Measurements from ENCODE around the gene DCP2.
"Not testable (repeated sequence)": the region's sequence is repeated elsewhere in the genome, so short reads cannot be mapped to it uniquely, and the experiment has no call there.

The DCP2 gene

DNA sequence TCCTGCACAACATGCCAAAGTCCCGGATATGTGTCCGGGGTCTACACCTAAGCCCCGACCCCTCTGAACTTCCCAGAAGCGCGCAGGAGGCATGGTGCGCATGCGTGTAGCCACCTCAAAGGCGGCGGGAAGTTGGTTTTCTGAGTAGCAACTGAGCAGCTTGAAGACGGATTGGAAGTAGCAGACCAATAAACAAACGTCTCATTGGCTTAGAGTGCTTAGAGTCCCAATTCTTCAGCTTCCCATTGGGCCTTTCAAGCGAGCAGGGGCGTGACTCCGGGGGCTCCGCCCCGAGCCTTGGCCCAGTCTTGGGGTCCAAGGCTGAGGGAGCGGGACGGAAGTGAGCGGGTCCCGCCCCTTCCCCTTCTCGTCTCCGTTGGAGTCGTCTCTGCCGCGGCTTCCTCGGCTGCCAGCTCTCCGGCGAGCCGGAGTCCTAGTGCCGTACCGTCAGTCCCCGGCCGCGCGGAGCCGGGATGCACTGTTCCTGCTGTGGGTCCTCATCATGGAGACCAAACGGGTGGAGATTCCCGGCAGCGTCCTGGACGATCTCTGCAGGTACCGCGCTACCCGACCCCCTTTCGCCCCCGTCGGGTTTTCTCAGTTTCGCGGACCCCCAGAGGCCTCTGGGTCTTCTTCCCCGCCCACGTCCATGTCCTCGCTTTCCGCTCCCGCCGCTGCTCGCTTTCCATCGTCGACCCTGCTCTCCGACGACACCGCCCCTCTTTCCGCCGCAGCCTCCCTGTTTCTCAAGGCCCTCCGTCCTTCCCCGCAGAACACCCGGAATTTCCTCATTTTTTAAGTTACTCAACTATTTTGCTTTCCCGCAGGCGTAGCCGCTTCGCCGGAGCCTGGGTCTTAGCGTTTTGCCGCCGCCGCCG lies at the start of gene DCP2:
DCP2 (plus strand) TSS at position 367 of the 878 bp plus-strand sequence; CDS start at position 503, 136 bp downstream.
- DNase-seq (ENCODE audit: low read depth, low spot score), result peak; percentile 91

DNA sequence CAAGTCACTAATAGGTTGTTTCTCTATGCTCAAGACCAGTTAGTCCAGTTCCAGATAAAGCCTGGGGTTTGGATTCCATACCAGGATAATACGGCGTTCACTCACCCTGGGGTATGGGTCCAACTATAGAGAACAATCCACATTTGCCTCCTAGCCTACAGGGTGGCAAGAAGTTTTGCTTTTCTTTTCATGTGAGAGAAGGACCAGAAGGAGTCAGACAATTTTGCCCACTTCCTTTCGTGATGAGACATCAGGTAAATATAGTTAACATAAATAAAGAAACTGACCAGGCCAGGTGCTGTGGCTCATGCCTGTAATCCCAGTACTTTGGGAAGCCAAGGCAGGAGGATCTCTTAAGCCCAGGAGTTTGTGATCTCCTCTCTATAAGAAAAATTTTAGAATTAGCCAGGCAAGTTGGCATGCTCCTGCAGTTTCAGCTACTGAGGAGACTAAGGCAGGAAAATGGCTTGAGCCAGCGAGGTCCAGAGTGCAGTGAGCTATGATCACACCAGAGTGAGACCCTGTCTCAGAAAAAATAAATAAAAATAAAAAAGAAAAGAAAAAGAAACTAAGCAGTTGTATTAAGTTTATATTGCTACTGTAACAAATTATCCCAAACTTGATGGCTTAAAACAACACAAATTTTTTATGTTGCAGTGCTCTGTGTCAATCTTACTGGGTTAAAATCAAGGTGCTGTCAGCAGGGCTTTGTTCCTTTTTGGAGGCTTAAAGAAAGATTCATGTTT lies 47.1 kb upstream of the DCP2 start:
- DNase-seq (ENCODE audit: low read depth, low spot score), result no peak

DNA sequence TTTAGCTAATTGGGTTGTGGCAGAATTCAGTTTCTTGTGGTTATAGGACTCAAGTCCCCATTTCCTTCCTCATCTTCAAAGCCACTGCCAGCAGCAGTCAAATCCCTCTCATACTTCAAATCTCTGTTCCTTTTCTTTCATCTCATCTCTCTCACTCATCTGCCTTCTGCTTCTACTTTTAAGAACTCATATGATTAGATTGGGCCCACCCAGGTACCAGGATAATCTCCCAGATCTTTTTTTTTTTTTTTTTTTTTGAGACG lies 46.6 kb upstream of the DCP2 start:
- DNase-seq (ENCODE audit: low read depth, low spot score), result no peak

DNA sequence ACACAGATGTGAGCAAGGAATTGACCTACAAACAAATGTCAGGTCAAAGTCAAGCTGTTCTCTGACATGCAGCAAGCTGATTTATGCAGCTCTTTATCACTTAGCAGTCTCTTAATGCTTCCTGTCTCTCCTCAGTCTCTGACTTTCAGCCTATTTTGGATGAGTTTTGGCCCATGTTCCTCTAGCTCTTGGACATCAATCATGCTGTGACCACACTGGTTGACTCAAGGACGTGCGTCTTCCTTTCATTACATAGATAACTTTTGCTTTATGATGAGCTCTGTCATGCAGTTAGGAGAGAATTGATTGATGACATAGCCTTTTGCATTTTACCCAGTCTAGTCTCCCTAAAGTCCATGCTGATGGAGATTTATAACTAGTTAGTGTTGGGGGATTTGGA lies 45.1 kb upstream of the DCP2 start:
- DNase-seq (ENCODE audit: low read depth, low spot score), result no peak

DNA sequence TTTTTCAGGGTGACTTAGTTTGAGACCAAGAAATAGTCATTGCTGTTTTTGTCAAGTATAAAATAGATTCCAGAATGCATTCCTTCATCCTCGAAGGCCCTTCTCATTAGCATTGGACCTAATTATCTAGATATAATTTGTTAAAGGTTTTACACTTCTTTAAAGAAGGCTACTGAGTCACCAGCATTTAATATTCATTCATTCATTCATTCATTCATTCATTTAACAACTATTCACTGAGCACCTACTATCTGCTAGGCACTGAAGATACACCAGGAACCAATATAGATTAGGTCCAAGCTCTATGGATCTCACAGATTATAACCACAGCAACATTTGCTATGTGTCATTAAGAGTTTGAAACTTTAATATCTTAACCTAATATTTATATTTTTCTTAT lies 43.5 kb upstream of the DCP2 start:
- DNase-seq (ENCODE audit: low read depth, low spot score), result no peak

DNA sequence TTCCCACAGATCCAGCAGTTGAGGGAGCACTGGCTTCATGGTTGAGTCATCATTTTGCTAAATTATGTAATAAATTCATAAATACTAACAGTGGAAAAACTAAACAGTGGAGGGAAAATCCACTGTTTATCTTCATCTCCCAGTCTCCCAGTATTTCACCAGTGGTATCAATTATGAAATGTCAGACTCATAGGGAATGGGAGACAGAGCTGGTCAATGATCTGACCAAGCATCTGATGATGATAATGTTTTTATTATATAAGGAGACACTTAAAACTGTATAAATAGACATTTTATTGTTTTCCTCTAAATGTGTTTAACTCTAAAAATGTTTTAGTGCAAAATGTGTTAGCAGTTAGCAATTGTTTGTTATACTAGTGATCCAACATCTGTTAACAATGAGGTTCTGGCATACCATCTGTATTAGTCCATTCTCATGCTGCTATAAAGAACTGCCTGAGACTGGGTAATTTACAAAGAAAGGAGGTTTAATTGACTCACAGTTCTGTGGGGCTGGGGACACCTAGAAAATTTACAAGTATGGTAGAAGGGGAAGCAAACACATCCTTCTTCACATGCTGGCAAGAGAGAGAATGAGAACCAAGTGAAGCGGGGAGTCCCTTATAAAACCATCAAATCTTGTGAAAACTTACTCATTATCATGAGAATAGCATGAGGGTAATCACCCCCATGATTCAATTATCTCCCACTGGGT lies 42.8 kb upstream of the DCP2 start:
- DNase-seq (ENCODE audit: low read depth, low spot score), result no peak

DNA sequence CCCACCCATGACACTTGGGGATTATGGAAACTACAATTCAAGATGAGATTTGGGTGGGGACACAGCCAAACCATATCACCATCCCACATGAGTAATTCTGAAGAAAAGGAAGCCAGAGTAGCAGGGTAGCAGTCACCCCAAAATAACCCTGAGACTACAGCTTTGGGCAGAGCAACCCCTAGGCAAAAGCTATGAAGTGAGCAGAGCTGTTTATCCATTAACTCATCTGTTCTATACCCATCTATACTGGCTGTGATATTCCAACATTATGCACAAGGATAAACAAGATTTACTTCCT lies 42.3 kb upstream of the DCP2 start:
- DNase-seq (ENCODE audit: low read depth, low spot score), result no peak

DNA sequence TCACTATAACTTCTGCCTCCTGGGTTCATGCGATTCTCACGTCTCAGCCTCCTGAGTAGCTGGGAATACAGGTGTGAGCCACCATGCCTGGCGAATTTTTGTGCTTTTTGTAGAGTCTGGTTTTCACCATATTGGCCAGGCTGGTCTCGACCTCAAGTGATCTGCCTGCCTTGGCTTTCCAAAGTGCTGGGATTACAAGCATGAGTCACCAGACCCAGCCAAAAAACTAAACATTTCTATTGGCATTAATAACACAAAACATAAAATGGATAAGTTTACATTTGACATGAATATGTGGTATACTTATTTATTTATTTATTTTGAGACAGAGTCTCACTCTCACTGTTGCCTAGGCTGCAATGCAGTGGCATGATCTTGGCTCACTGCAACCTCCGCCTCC lies 40.9 kb upstream of the DCP2 start:
- no peak for DNase-seq (ENCODE audit: low read depth, low spot score)

DNA sequence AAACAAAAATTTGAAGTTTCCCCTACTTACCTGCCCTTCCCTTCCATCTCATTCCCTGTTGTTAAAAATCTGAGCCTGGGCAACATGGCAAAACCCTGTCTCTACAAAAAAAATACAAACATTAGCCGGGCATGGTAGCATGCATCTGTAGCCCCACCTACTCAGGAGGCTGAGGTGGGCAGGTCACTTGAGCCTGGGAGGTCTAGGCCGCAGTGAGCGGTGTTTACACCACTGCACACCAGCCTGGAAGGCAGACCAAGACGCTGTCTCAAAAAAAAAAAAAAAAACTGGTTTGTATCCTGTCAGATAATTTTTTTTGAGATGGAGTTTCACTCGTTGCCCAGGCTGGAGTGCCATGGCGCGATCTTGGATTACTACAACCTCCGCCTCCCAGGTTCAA lies 38.3 kb upstream of the DCP2 start:
- no peak for DNase-seq (ENCODE audit: low read depth, low spot score)

DNA sequence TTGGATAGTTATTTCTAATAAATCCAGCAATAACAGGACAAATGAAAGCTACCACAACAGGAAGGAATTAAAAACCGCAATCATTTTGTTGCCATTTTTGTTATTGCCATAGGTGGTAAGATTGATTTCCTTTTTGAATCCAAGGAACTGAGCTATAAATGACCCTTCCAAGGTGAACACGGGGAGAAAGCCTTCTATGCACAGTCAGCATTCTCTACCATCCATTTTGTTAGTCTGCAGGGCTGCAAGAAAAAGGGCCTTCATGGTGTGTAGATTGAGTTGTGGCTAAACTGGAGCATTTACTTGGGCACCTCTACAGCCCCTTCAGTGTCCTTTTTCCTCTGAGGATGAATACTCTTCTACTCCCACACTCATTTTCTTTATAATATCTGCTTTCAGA lies 35.9 kb upstream of the DCP2 start:
- no peak for DNase-seq (ENCODE audit: low read depth, low spot score)

DNA sequence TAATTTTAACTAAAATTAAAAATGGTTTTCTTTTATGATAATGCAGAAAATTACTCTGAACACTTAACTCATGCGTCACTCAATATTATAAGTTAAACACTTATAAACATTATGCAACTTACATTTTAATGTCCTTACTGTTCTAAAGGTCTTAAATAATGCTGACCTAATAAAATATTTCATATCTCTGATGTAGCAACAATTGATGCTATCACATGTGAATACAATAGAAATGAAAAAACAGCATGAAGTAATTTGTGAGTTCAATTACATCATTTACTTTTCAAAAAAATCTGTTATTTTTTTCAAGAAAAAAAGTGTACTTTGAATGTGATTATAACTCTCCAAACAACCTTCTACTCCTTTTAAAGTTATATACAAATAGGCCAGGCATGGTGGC lies 28.1 kb upstream of the DCP2 start:
- no peak for DNase-seq (ENCODE audit: low read depth, low spot score)

DNA sequence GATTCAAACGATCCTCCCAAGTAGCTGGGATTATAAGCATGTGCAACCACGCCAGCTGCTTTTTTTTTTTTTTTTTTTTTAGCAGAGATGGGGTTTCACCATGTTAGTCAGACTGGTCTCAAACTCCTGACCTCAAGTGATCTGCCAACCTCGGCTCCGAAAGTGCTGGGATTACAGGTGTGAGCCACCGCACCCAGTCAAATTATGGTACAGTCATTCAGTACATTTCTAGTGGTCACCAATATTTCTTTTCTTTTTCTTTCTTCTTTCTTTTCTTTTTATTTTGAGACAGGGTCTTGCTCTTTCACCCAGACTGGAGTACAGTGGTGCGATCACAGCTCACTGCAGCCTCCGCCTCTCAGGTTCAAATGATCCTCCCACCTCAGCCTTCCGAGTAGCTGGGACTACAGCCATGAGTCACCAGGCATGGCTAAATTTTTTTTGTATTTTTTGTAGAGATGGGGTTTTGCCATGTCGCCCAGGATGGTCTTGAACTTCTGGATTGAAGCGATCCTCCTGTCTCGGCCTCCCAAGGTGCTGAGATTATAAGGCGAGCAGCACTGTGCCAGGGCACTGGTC lies 25.4 kb upstream of the DCP2 start:
- no peak for DNase-seq (ENCODE audit: low read depth, low spot score)

DNA sequence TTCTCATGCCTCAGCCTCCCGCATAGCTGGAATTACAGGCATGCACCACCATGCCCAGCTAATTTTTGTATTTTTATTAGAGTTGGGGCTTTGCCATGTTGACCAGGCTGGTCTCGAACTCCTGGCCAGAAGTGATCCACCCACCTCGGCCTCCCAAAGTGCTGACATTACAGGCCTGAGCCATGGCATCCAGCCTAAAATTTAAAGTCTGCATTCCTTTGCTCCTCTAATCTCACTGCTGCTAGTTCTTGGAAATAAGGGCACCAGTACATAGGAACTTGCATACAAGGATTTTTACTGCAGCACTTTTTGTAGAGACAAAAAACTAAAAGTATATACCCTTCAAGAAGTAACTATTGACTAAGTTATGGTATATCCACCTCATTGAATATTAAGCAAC lies 20.0 kb upstream of the DCP2 start:
- DNase-seq (ENCODE audit: low read depth, low spot score), result no peak

DNA sequence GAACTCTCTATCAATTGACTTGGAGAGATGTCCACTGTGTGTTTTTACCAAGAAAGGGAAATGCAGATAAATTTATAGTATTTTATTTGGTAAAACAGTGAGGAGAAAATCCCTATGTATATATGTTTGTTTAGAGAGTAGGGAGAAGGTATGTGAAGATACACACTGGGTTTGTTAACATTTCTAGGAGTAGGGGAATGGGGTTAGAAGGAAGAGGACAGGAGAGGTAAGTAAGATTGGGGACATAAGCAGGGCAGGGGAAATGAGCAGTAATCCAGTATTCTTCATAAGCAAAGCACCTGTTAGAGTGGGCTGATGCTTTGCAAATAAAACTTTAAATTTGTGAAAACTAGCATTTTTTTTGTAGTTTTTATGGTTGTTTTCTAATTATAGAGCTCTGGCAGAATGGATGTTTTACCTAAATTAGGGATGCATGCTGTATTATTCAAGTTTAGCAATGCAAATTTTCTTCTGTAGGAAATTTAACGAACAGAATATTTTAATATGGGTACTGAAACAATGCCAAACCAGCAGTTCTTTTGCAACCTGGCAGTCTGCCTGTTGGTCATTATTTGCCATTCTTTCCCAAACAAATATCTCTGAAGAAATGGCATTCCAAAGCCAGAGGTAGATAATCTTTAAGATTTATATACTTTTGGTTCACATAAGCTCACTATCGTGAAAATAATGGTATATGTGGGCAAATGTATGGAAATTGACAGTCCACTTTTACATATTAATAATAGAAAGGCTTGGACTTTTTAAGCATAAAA lies 19.4 kb upstream of the DCP2 start:
- no peak for DNase-seq (ENCODE audit: low read depth, low spot score)

DNA sequence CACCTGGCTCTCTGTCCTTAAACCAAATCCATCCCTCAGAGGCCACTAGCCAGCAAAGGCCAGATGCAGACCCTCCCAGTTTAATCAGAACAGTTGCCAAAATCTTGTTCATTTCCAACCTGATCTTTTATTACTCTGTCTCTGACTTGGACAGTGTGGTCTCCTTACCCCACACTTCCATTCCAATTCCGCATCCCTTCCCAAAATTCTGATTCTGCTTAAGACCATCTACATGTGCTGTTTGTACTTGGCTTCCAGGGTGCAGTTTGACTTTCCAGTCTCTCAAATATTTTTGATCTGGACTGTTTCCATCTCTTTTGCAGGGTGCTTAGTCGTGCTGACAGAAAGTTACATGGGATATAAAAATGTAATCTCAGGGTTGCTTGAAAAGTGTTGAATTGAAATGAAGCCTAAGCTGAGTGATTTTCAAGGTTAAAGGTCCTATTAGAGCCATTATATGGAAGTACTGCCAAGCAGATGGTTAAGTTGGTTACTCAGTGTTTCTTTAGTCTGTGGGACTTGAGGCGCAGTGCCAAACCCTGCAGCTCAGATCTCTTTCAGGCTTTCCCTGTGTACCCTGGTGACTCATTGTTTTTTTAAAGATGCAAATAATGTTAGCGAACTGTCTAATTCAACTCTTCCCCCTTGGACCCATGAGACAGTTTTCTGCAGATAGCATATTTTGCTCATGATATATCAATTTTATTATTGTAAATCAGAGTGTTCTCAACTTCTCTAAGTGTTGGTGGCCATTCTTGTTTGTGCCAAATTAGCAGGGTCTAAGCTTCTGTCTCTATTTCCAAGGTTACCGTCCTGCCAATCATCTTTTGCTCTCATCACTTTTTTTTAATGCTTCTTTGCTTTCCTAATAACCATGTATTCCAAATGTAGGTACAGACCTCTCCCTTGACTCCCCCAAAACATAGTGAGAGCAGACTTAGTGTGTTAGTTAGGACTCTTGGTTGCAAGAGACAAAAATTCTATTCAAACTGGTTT lies 18.2 kb upstream of the DCP2 start:
- DNase-seq (ENCODE audit: low read depth, low spot score), result no peak

DNA sequence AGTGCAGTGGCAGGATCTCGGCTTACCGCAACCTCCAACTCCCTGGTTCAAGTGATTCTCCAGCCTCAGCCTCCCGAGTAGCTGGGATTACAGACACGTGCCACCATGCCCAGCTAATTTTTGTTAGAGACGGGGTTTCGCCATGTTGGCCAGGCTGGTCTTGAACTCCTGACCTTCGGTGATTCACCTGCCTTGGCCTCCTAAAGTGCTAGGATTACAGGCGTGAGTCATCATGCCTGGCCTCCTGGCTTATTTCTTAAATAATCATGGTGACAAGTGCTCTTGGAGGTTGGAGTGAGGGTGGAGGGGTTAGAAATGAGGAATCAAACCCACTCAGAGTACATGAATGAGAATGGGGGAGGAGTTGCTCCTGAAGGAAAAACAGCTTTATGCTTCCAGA lies 16.7 kb upstream of the DCP2 start:
- DNase-seq (ENCODE audit: low read depth, low spot score), result not testable (repeated sequence)

DNA sequence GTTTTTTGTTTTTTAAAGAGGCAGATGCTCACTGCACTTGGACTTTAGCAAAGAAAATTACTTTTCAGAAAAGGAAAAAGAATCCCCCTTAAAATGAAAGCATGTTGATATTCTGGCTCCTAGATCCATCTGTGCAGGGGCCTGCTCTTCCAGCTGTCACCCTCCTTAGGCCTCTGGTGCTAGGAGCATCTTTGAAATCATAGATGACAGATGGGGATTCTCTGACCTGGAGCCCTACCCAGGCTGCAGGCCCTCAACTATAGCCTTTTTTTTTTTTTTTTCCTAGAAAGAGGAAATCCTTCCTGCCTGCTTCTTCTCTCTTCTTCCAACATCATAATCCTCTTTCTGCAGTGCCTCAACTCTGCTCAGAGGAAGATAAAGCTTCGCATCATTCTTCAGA lies 16.3 kb upstream of the DCP2 start:
- DNase-seq (ENCODE audit: low read depth, low spot score), result no peak

DNA sequence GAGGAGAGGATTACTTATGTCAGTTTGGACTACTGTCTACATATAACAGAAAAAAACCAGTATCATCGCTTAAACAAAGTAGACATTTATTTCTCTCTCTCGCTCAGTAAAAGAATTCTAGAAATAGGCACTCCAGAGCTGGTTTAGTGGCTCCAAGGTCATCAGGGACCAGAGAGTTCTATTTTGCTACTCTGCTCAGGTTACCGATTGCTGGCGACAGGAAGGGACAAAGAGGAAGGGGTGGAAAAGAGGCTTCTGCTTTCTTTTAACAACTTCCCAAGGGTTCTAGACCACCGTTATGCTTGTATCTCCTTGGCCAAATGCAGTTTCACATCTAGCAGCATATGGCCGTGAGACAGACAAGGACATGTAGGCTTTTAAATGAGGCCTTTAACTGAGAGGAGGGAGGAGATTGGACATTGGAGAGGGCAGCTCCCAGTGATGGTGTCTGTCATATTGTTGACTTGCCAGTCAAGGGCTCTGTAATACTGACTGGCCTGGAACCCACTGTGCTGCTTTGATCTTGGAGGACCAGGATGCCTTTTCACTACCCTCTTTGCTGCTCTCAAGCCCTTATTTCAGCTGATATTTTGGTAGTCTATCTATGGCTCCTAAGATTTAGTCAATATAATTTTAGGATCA lies 15.6 kb upstream of the DCP2 start:
- no peak for DNase-seq (ENCODE audit: low read depth, low spot score)

DNA sequence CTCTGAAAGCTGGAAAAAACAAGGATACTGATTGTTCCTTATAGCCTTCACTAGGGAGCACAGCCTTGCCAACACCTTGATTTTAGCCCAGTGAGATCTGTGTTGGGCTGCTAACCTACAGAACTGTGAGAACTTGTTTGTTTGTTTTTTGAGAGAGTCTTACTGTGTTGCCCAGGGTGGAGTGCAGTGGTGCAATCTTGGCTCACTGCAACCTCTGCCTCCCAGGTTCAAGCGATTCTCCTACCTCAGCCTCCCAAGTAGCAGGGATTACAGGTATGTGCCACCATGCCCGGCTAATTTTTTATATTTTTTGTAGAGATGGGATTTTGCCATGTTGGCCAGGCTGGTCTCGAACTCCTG lies 13.2 kb upstream of the DCP2 start:
- DNase-seq (ENCODE audit: low read depth, low spot score), result not testable (repeated sequence)

DNA sequence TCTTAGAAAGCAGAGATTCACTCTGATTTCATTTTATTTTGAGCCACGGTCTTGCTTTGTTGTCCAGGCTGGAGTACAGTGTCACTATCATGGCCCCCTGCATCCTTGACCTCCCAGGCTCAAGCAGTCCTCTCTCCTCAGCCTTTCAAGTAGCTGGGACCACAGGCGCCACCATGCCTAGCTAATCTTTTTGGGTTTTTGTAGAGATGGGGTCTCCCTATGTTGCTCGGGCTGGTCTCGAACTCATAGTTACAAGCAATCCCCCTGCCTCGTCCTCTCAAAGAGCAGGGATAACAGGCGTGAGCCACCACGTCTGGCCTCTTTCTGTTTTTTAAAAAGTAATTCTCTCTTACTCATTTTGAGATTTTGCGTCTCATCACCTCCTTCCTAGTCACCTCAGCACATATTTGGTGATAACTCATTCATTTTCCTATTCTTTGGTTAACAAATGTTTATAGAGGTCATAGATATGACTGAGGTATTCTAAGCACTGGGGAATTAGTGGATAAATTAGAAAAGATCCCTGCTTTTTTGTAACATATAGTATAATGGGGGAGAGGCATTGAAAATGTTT lies 10.8 kb upstream of the DCP2 start:
- no peak for DNase-seq (ENCODE audit: low read depth, low spot score)

All from activated CD4-positive, CD25-positive, alpha-beta regulatory T cell treated with anti-CD3 and anti-CD28 coated beads, Interleukin-2, amount 50 U/mL, for 16 hours (primary cell).